SK-N-SH (cell line): ENCODE measurements around the gene NEK7. TPM values are rescaled to one million over a fixed set of nuclear protein-coding genes. Genes with fewer than 3 reads are reported as not detected.

Experiments used
- CTCF ChIA-PET: fragments of 300-600, 350-600 bp; formaldehyde crosslinking; extraction: SDS; loops from one replicate; lab custom pipeline; 2021; lab: Yijun Ruan, JAX
- POLR2A ChIA-PET: fragments of 350-600 bp; sonication (Branson Sonifier 250); formaldehyde crosslinking; extraction: SDS; loops from one replicate; lab custom pipeline; 2020; ENCODE audit warnings: antibody characterized with exemption, inconsistent platforms; lab: Yijun Ruan, JAX
- DNase-seq: peaks from one replicate; pipeline ENCODE4 v3.0.0; 2012
- H2AFZ ChIP-seq: fragments of 200-600 bp; sonication (generic); 2 replicates; pipeline ENCODE4 v1.8.1; 2016; ENCODE audit warnings: antibody characterized with exemption, mild to moderate bottlenecking, low read depth
- H3F3A ChIP-seq: fragments of 200-600 bp; sonication (generic); replicated peaks from 2 replicates; pipeline ENCODE3; 2016; ENCODE audit warnings: antibody characterized with exemption, mild to moderate bottlenecking; ENCODE audit not compliant: insufficient read depth
- H3K27ac ChIP-seq, 2 experiments: fragments of 200-500 bp in 1 of 2; fragments of 200-600 bp in 1 of 2; sonication (Bioruptor generic) in 1 of 2; sonication (generic), shearing (Covaris generic) in 1 of 2; 2 replicates each; pipeline versions ENCODE4 v1.5.1 to v1.6.1; 2014 to 2016; ENCODE audit warnings: low read depth in 2 of 2, inconsistent platforms in 1 of 2, low read length in 1 of 2, mild to moderate bottlenecking in 1 of 2, mixed read lengths in 1 of 2
- H3K27me3 ChIP-seq: fragments of 200-600 bp; sonication (generic), shearing (Covaris generic); 2 replicates; pipeline ENCODE4 v1.6.1; 2016; ENCODE audit warnings: mixed run types; ENCODE audit not compliant: insufficient read depth
- H3K36me3 ChIP-seq, 2 experiments: fragments of 200-500 bp in 1 of 2; fragments of 200-600 bp in 1 of 2; sonication (Bioruptor generic) in 1 of 2; sonication (generic) in 1 of 2; replicated peaks in 1 of 2; 2 replicates each; pipeline versions ENCODE3 to v1.5.1; 2014 to 2016; ENCODE audit warnings: low read length in 1 of 2, mild to moderate bottlenecking in 1 of 2; ENCODE audit not compliant: insufficient read depth in 2 of 2, control insufficient read depth in 1 of 2
- H3K4me1 ChIP-seq, 2 experiments: fragments of 200-500 bp in 1 of 2; fragments of 200-600 bp in 1 of 2; sonication (Bioruptor generic) in 1 of 2; sonication (generic), shearing (Covaris generic) in 1 of 2; 2 replicates each; pipeline versions ENCODE4 v1.5.1 to v1.6.1; 2014 to 2016; ENCODE audit warnings: low read depth in 1 of 2, low read length in 1 of 2, mixed run types in 1 of 2; ENCODE audit not compliant: insufficient read depth in 2 of 2, control insufficient read depth in 1 of 2
- H3K4me2 ChIP-seq: fragments of 200-600 bp; sonication (generic), shearing (Covaris generic); 2 replicates; pipeline ENCODE4 v1.6.1; 2017; ENCODE audit warnings: mixed run types
- H3K4me3 ChIP-seq, 2 experiments: fragments of 200-500 bp in 1 of 2; fragments of 200-600 bp in 1 of 2; sonication (Bioruptor generic) in 1 of 2; sonication (generic), shearing (Covaris generic) in 1 of 2; 2 replicates each; pipeline versions ENCODE4 v1.5.1 to v1.8.1; 2014 to 2016; ENCODE audit warnings: low read depth in 2 of 2, inconsistent platforms in 1 of 2, low read length in 1 of 2, mild to moderate bottlenecking in 1 of 2, mixed read lengths in 1 of 2, moderate library complexity in 1 of 2
- H3K79me2 ChIP-seq: fragments of 200-600 bp; sonication (generic); 2 replicates; pipeline ENCODE4 v1.8.1; 2017; ENCODE audit warnings: mild to moderate bottlenecking; ENCODE audit not compliant: insufficient read depth
- H3K9ac ChIP-seq: fragments of 200-600 bp; sonication (generic); 2 replicates; pipeline ENCODE4 v1.6.1; 2017; ENCODE audit warnings: mixed run types
- H3K9me2 ChIP-seq: fragments of 200-600 bp; sonication (generic); 2 replicates; pipeline ENCODE4 v1.6.1; 2017; ENCODE audit warnings: mixed run types
- H3K9me3 ChIP-seq: fragments of 200-600 bp; sonication (generic); 2 replicates; pipeline ENCODE4 v1.6.1; 2017; ENCODE audit warnings: mixed run types, mild to moderate bottlenecking, moderate library complexity
- H4K20me1 ChIP-seq: fragments of 200-600 bp; sonication (generic); 2 replicates; pipeline ENCODE4 v1.6.1; 2017; ENCODE audit warnings: mild to moderate bottlenecking, mixed run types; ENCODE audit not compliant: insufficient read depth
- EP300 ChIP-seq, 2 experiments: IDR thresholded peaks; 2 replicates each; pipeline versions ENCODE4 v1.4.0 to v1.6.1; 2012; ENCODE audit warnings: borderline replicate concordance in 1 of 2, low read depth in 1 of 2, low read length in 1 of 2
- GATA2 ChIP-seq: sonication (generic); formaldehyde crosslinking; IDR thresholded peaks from 2 replicates; pipeline ENCODE4 v1.5.0; 2020; ENCODE audit warnings: mild to moderate bottlenecking, missing genetic modification reagents
- MAX ChIP-seq: IDR thresholded peaks from 2 replicates; pipeline ENCODE4 v1.4.0; 2012; ENCODE audit warnings: low read depth
- POLR2AphosphoS5 ChIP-seq: IDR thresholded peaks from 2 replicates; pipeline ENCODE4 v1.6.1; 2012; ENCODE audit warnings: low read depth, low read length
- RAD21 ChIP-seq: IDR thresholded peaks from 2 replicates; pipeline ENCODE4 v1.6.1; 2012; ENCODE audit warnings: mild to moderate bottlenecking, low read length
- RFX5 ChIP-seq: IDR thresholded peaks from 2 replicates; pipeline ENCODE4 v1.6.1; 2012; ENCODE audit warnings: mild to moderate bottlenecking, improper control_type of control experiment, low read length
- RXRA ChIP-seq: IDR thresholded peaks from 2 replicates; pipeline ENCODE4 v1.4.0; 2012; ENCODE audit warnings: low read depth, mild to moderate bottlenecking, borderline replicate concordance
- SMC3 ChIP-seq: IDR thresholded peaks from 2 replicates; pipeline ENCODE4 v1.6.1; 2012; ENCODE audit warnings: low read depth, low read length, improper control_type of control experiment
- YY1 ChIP-seq: IDR thresholded peaks from 2 replicates; pipeline ENCODE4 v1.4.0; 2012; ENCODE audit warnings: low read depth, mild to moderate bottlenecking
- ZBTB33 ChIP-seq: IDR thresholded peaks from 2 replicates; pipeline ENCODE4 v1.4.0; 2012; ENCODE audit warnings: low read depth, borderline replicate concordance
- WGBS: methylation state at CpG from one replicate; pipeline ENCODE4 v1.1.6; 2017; ENCODE audit warnings: low lambda C conversion rate; 5-methylcytosine and 5-hydroxymethylcytosine counted together
- polyA plus RNA-seq, 3 experiments: library from polyadenylated mRNA; depleted of rRNA; stranded (reverse); fragments of >200 nt; gene quantifications; 2 replicates each; pipeline ENCODE4 v1.2.3, GENCODE V29; 2012
- TF ChIP-seq, protein P1 (sequence below): fragments of 200-600 bp; sonication (generic); IDR thresholded peaks from 2 replicates; pipeline ENCODE4 v1.6.1; 2017; ENCODE audit warnings: antibody characterized with exemption, mild to moderate bottlenecking, moderate library complexity

Gene NEK7
- polyA plus RNA-seq, 1 of the 3 experiments (the other 2 are of a cell fraction) = 85.8 TPM

- Histone ChIP-seq H3F3A (peaks cover 30% of the 10 kb centered on the region), H2AFZ (no peak overlapping the region; the same call in 1 of the 2 replicates), H3K4me2 (no peak overlapping the region), H3K79me2 (peaks cover 100% of the 10 kb centered on the region), H3K27ac (peak overlapping the region in 1 of 2 experiments; percentile 12; a peak in 1 of 4 replicates), H3K9me2 (no peaks in the 10 kb centered on the region), H3K36me3 (peaks cover 2 to 17% of the 10 kb centered on the region in 2 experiments), H4K20me1 (peaks cover 92% of the 10 kb centered on the region), H3K4me1 (peaks cover 13 to 20% of the 10 kb centered on the region in 2 experiments; a peak in 3 of 4 replicates), H3K9ac (no peak overlapping the region), H3K4me3 (no peak overlapping the region), H3K27me3 (no peaks in the 10 kb centered on the region), H3K9me3 (no peaks in the 10 kb centered on the region)
- 97% methylated on average over 10 of the region's 10 CpGs for WGBS
- DNase-seq = no peak
- TF ChIP-seq, protein P1, sequence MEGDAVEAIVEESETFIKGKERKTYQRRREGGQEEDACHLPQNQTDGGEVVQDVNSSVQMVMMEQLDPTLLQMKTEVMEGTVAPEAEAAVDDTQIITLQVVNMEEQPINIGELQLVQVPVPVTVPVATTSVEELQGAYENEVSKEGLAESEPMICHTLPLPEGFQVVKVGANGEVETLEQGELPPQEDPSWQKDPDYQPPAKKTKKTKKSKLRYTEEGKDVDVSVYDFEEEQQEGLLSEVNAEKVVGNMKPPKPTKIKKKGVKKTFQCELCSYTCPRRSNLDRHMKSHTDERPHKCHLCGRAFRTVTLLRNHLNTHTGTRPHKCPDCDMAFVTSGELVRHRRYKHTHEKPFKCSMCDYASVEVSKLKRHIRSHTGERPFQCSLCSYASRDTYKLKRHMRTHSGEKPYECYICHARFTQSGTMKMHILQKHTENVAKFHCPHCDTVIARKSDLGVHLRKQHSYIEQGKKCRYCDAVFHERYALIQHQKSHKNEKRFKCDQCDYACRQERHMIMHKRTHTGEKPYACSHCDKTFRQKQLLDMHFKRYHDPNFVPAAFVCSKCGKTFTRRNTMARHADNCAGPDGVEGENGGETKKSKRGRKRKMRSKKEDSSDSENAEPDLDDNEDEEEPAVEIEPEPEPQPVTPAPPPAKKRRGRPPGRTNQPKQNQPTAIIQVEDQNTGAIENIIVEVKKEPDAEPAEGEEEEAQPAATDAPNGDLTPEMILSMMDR = no peak
- no peak for TF ChIP-seq YY1
- TF ChIP-seq RAD21 = no peak
- no peak for TF ChIP-seq GATA2 (CRISPR knock-in tag)
- no peak for TF ChIP-seq RXRA
- TF ChIP-seq MAX = no peak
- no peak for TF ChIP-seq ZBTB33
- TF ChIP-seq RFX5 = no peak
- no peak for TF ChIP-seq EP300 (IDR thresholded peaks at IDR 0.05; ENCODE audit: borderline replicate concordance in 1 of 2, low read depth in 1 of 2, low read length in 1 of 2)
- POLR2A ChIA-PET = no interaction called here
- CTCF ChIA-PET = no interaction called here
These were observed 45.4 kb downstream of the NEK7 start for GRCh38 chr1:198201956-198202784.

- POLR2A ChIA-PET = no interaction called here
These were observed 46.6 kb downstream of the NEK7 start for GRCh38 chr1:198203434-198203833.

More at GRCh38 chr1:198203434-198203833, 46.6 kb downstream of the NEK7 start:
- DNase-seq = no peak
- CTCF ChIA-PET = interaction anchor here (1.0 kb wide), 1 partner anchor 47 kb away, joined by 3 read pairs; the partner anchor contains the start of gene NEK7
- Histone ChIP-seq H3K36me3 (peaks cover 2 to 27% of the 10 kb centered on the region in 2 experiments), H3K4me3 (no peak overlapping the region), H3K9me3 (no peaks in the 10 kb centered on the region), H3K9ac (no peak overlapping the region; the same call in 1 of the 2 replicates), H3K27ac (peak overlapping the region; percentile 7 to 55; a peak in 2 of 4 replicates), H3K79me2 (peaks cover 100% of the 10 kb centered on the region), H3K27me3 (no peaks in the 10 kb centered on the region), H4K20me1 (peaks cover 91% of the 10 kb centered on the region), H3K4me2 (no peak overlapping the region; the same call in 1 of the 2 replicates), H3F3A (peaks cover 37% of the 10 kb centered on the region), H2AFZ (no peak overlapping the region), H3K9me2 (no peaks in the 10 kb centered on the region), H3K4me1 (peaks cover 13 to 20% of the 10 kb centered on the region in 2 experiments; a peak in 3 of 4 replicates)
- TF ChIP-seq POLR2AphosphoS5 (peak; percentile 18; the same call in 1 of the 2 replicates), SMC3 (no peak)
- 27% methylated on average over 1 of the region's 1 CpG for WGBS
